Astrocyte (in vitro differentiated cells and primary cell): ENCODE results near the gene CEP128. TPM values are rescaled to one million over a fixed set of nuclear protein-coding genes. Genes with fewer than 3 reads are reported as not detected.
A peak's percentile ranks its signal among the peaks of the same experiment; 100 is the strongest.

Experiments used
- DNase-seq: peaks from one replicate; pipeline ENCODE4 v3.0.0-alpha.2; 2010; ENCODE audit warnings: low read depth
- FAIRE-seq: peaks from 2 replicates; lab custom pipeline; 2011; peaks lifted over from hg19 to GRCh38; lab: Jason Lieb, UNC
- H2AFZ ChIP-seq: 2 replicates; pipeline ENCODE4 v1.6.0; 2012; ENCODE audit warnings: low read depth, low read length, inconsistent platforms
- H3K27ac ChIP-seq: 2 replicates; pipeline ENCODE4 v1.5.1; 2011; ENCODE audit warnings: low read depth, low read length, inconsistent platforms
- H3K27me3 ChIP-seq: 2 replicates; pipeline ENCODE4 v1.6.0; 2011; ENCODE audit warnings: low read length, inconsistent platforms; ENCODE audit not compliant: insufficient read depth
- H3K36me3 ChIP-seq: 2 replicates; pipeline ENCODE4 v1.5.1; 2011; ENCODE audit warnings: low read length, inconsistent platforms; ENCODE audit not compliant: insufficient read depth
- H3K4me1 ChIP-seq: 2 replicates; pipeline ENCODE4 v1.5.1; 2011; ENCODE audit warnings: low read length, inconsistent platforms; ENCODE audit not compliant: insufficient read depth
- H3K4me2 ChIP-seq: 2 replicates; pipeline ENCODE4 v1.6.0; 2012; ENCODE audit warnings: low read length, inconsistent platforms
- H3K4me3 ChIP-seq: 2 replicates; pipeline ENCODE4 v1.5.1; 2011; ENCODE audit warnings: low read depth, mild to moderate bottlenecking, low read length, inconsistent platforms; ENCODE audit not compliant: insufficient read depth
- H3K79me2 ChIP-seq: 2 replicates; pipeline ENCODE4 v1.6.0; 2012; ENCODE audit warnings: mild to moderate bottlenecking, low read length, inconsistent platforms; ENCODE audit not compliant: insufficient read depth
- H3K9ac ChIP-seq: 2 replicates; pipeline ENCODE4 v1.6.0; 2012; ENCODE audit warnings: mild to moderate bottlenecking, low read length, inconsistent platforms
- H3K9me3 ChIP-seq: 2 replicates; pipeline ENCODE4 v1.5.1; 2012; ENCODE audit warnings: low read depth, mild to moderate bottlenecking, low read length, inconsistent platforms; ENCODE audit not compliant: insufficient read depth
- H4K20me1 ChIP-seq: 2 replicates; pipeline ENCODE4 v1.6.0; 2012; ENCODE audit warnings: low read length, inconsistent platforms; ENCODE audit not compliant: insufficient read depth
- H3K27ac Mint-ChIP-seq: one replicate; pipeline ENCODE4 v1.8.0; 2021; ENCODE audit warnings: mild to moderate bottlenecking, mixed read lengths; ENCODE audit not compliant: unreplicated experiment
- H3K27me3 Mint-ChIP-seq: one replicate; pipeline ENCODE4 v1.8.0; 2021; ENCODE audit warnings: low read depth, mixed read lengths; ENCODE audit not compliant: unreplicated experiment
- H3K36me3 Mint-ChIP-seq: one replicate; pipeline ENCODE4 v1.8.0; 2021; ENCODE audit warnings: low read depth, mixed read lengths; ENCODE audit not compliant: unreplicated experiment
- H3K4me1 Mint-ChIP-seq: one replicate; pipeline ENCODE4 v1.8.0; 2021; ENCODE audit warnings: low read depth, mixed read lengths; ENCODE audit not compliant: unreplicated experiment
- H3K4me3 Mint-ChIP-seq: one replicate; pipeline ENCODE4 v1.8.0; 2021; ENCODE audit warnings: mild to moderate bottlenecking, moderate library complexity, mixed read lengths; ENCODE audit not compliant: unreplicated experiment
- H3K9me3 Mint-ChIP-seq: one replicate; pipeline ENCODE4 v1.8.0; 2021; ENCODE audit warnings: mild to moderate bottlenecking, mixed read lengths; ENCODE audit not compliant: unreplicated experiment
- CTCF ChIP-seq: IDR thresholded peaks from 2 replicates; pipeline ENCODE4 v1.5.1; 2011; ENCODE audit warnings: low read depth, mild to moderate bottlenecking, inconsistent platforms, low read length, moderate library complexity; ENCODE audit not compliant: insufficient read depth
- EZH2 ChIP-seq: IDR thresholded peaks from 2 replicates; pipeline ENCODE4 v1.6.1; 2012; ENCODE audit warnings: mild to moderate bottlenecking, low read length, inconsistent platforms; ENCODE audit not compliant: insufficient read depth
- total RNA-seq: library from RNA; stranded (reverse); gene quantifications from 2 replicates; pipeline ENCODE4 v1.2.1, GENCODE V29; 2021

Gene CEP128
- total RNA-seq, 1 donor from 2014 or later: 6.4 TPM

- no peak overlapping the region for H2AFZ ChIP-seq
- Mint-ChIP-seq H3K27ac (no peak overlapping the region), H3K9me3 (no peaks in the 10 kb centered on the region), H3K27me3 (no peaks in the 10 kb centered on the region), H3K4me1 (peaks cover 5% of the 10 kb centered on the region), H3K36me3 (no peaks in the 10 kb centered on the region), H3K4me3 (no peak overlapping the region)
- FAIRE-seq (no peak), DNase-seq (no peak)
- no peaks in the 10 kb centered on the region for H4K20me1 ChIP-seq
- no peaks in the 10 kb centered on the region for H3K4me1 ChIP-seq
- no peaks in the 10 kb centered on the region for H3K9me3 ChIP-seq
- no peaks in the 10 kb centered on the region for H3K36me3 ChIP-seq
- H3K79me2 ChIP-seq: no peaks in the 10 kb centered on the region
- no peak for TF ChIP-seq EZH2
- TF ChIP-seq CTCF: no peak
- no peak overlapping the region for H3K4me3 ChIP-seq
- H3K4me2 ChIP-seq: no peak overlapping the region
- H3K9ac ChIP-seq: no peak overlapping the region
- no peaks in the 10 kb centered on the region for H3K27me3 ChIP-seq
- H3K27ac ChIP-seq: no peak overlapping the region
Observed at GRCh38 chr14:80768646-80769045, 172.9 kb downstream of the CEP128 start.

DNA sequence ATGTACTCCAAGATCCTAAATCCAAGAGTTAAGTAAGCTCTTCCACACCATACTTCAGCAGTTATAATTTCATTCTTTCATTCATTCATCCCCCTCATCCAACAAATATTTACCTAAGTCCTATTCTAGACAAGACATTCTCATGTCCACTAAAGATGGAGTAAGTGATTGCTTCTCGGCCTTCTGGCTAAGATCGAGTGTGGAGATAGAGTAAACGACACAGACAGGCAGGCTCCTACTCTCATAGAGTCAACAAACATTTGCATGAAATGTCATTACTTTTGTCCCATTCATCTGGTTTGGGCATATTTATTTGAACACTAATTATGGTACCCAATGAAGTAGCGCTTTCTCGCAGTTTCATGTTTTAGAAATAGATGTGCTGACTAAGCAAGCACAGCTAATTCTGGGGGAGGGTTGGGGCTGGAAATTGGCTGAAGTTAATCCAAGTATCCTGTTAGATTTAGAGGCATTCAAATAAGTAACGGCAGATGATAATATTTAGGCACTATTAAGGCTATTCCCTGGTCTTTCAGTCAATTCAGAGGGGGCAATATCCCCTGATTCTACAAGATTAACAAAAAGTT, 176.5 kb downstream of the CEP128 start:
- Histone ChIP-seq H2AFZ (no peak overlapping the region), H3K4me2 (no peak overlapping the region), H3K79me2 (no peaks in the 10 kb centered on the region), H3K36me3 (no peaks in the 10 kb centered on the region), H3K4me3 (no peak overlapping the region), H3K27me3 (no peaks in the 10 kb centered on the region), H3K9me3 (no peaks in the 10 kb centered on the region), H3K27ac (no peak overlapping the region), H3K4me1 (no peaks in the 10 kb centered on the region), H3K9ac (no peak overlapping the region), H4K20me1 (no peaks in the 10 kb centered on the region)
- Mint-ChIP-seq H3K4me3 (no peak overlapping the region), H3K9me3 (no peaks in the 10 kb centered on the region), H3K27ac (no peak overlapping the region), H3K4me1 (peaks cover 5% of the 10 kb centered on the region), H3K36me3 (no peaks in the 10 kb centered on the region), H3K27me3 (no peaks in the 10 kb centered on the region)
- FAIRE-seq: no peak
- no peak for DNase-seq
- TF ChIP-seq EZH2 (no peak), CTCF (no peak)

DNA sequence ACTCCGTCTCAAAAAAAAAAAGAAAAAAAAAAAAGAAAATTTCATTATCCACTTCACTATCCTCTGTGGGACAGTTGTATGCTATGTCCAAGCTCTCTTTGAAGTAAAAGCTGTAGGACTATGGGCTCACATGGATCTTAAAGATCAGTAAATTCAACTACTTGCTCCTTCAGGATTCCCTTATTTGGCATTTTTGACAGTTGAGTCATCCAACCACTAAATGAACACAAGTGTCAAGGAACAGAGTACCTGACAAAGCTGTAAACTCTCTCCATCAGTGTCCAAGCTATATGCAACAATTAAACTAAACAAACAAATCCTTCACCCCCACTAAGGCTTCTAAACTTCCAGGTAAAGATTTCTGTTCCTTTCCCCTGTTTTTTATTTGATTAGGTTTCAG, 177.0 kb downstream of the CEP128 start:
- no peaks in the 10 kb centered on the region for H3K27me3 ChIP-seq
- H4K20me1 ChIP-seq: no peaks in the 10 kb centered on the region
- no peak for TF ChIP-seq CTCF
- no peak for TF ChIP-seq EZH2
- H3K36me3 ChIP-seq: no peaks in the 10 kb centered on the region
- Mint-ChIP-seq H3K27me3 (no peaks in the 10 kb centered on the region), H3K27ac (no peak overlapping the region), H3K4me1 (peaks cover 5% of the 10 kb centered on the region), H3K36me3 (no peaks in the 10 kb centered on the region), H3K9me3 (no peaks in the 10 kb centered on the region), H3K4me3 (no peak overlapping the region)
- H2AFZ ChIP-seq: no peak overlapping the region
- no peak overlapping the region for H3K4me3 ChIP-seq
- no peaks in the 10 kb centered on the region for H3K79me2 ChIP-seq
- H3K9ac ChIP-seq: no peak overlapping the region
- DNase-seq: peak; percentile 27
- FAIRE-seq: peak; percentile 5
- H3K27ac ChIP-seq: no peak overlapping the region
- no peak overlapping the region for H3K4me2 ChIP-seq
- H3K4me1 ChIP-seq: no peaks in the 10 kb centered on the region
- H3K9me3 ChIP-seq: no peaks in the 10 kb centered on the region
